LNCaP clone FGC (cell line): ENCODE results near the gene AREG.

Experiments used
- DNase-seq: peaks from one replicate; pipeline ENCODE4 v3.0.0-alpha.2; 2011; ENCODE audit warnings: low read depth
- H3K4me3 ChIP-seq: 2 replicates; pipeline ENCODE4 v1.5.1; 2011; ENCODE audit warnings: mild to moderate bottlenecking, low read depth, low read length, control low read depth
- CTCF ChIP-seq: IDR thresholded peaks from 2 replicates; pipeline ENCODE4 v1.5.1; 2012; ENCODE audit warnings: mild to moderate bottlenecking; ENCODE audit not compliant: control insufficient read depth, insufficient read depth; ENCODE audit errors: extremely low read depth

The AREG gene

GRCh38 chr4:74440356-74440755, 4.6 kb upstream of the AREG start:
- no peak overlapping the region for H3K4me3 ChIP-seq
- no peak for DNase-seq
- TF ChIP-seq CTCF, result no peak

- no peak overlapping the region for H3K4me3 ChIP-seq
- TF ChIP-seq CTCF, result no peak
- no peak for DNase-seq
Measured at GRCh38 chr4:74441744-74442143, 3.2 kb upstream of the AREG start.

GRCh38 chr4:74446193-74446868, 1.4 kb downstream of the AREG start:
- H3K4me3 ChIP-seq, result no peak overlapping the region
- TF ChIP-seq CTCF, result no peak
- no peak for DNase-seq

- no peak for TF ChIP-seq CTCF
- no peak overlapping the region for H3K4me3 ChIP-seq
- no peak for DNase-seq
Measured at GRCh38 chr4:74446896-74447295, 2.0 kb downstream of the AREG start.

GRCh38 chr4:74447636-74448233, 2.8 kb downstream of the AREG start:
- DNase-seq, result no peak
- H3K4me3 ChIP-seq, result no peak overlapping the region
- TF ChIP-seq CTCF, result no peak

- no peak for DNase-seq
- H3K4me3 ChIP-seq, result no peak overlapping the region
- TF ChIP-seq CTCF, result no peak
Measured at GRCh38 chr4:74449571-74450297, 4.8 kb downstream of the AREG start.
